ENCODE results near the gene PITPNB. TPM values are rescaled to one million over a fixed set of nuclear protein-coding genes. Genes with fewer than 3 reads are reported as not detected.

Gene PITPNB
- total RNA-seq, 2 donors from 2014 or later = 86.1 to 119 TPM

DNA sequence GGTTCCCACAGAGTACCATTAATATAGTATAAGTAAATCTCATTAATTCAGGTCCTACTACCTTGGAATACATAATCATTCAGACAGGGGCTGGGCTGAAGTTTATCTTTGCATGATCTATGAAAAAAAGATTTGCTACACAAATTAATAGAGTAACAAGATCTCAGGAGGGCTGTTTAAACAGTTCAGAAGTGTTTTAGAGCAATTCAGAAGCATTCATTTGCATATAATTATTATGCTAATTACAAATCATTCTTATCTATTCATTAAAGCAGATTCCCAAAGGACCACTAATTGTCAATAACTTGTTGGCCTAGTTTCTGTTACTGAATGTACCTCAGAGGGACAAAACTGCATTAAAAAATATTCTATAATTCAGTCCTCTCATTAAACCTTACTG, 40.5 kb downstream of the PITPNB start:
- Mint-ChIP-seq H3K27me3 (no peaks in the 10 kb centered on the region), H3K4me1 (peaks cover 24% of the 10 kb centered on the region), H3K9me3 (no peaks in the 10 kb centered on the region), H3K4me3 (no peak overlapping the region), H3K36me3 (ENCODE audit: low read depth) (peaks cover 81% of the 10 kb centered on the region), H3K27ac (no peak overlapping the region)
- ATAC-seq (replicated peaks) = no peak

GRCh38 chr22:27877501-27877900, 41.6 kb downstream of the PITPNB start:
- Mint-ChIP-seq H3K4me1 (peaks cover 24% of the 10 kb centered on the region), H3K9me3 (no peaks in the 10 kb centered on the region), H3K27ac (no peak overlapping the region), H3K36me3 (ENCODE audit: low read depth) (peaks cover 81% of the 10 kb centered on the region), H3K4me3 (no peak overlapping the region), H3K27me3 (no peaks in the 10 kb centered on the region)
- no peak for ATAC-seq (replicated peaks)

DNA sequence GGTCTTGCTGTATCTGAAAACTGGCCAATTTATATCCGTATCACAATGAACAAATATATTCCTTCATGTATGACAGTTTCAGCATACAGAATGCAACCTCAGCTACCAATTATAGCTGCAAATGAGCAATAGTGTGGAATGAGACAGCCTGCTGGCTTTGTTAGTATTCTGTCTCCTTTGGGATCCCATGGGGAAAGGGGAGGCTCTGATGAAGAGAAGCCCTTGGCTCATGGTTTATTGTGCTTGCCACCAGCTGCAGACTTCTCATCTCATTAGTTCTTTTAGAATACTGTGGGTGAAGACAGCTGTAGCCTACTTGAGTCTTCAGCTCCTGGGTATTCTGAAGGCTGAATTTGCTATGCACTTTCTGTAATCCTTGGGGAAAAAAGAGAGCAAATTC, 42.4 kb downstream of the PITPNB start:
- H3K27me3 Mint-ChIP-seq = no peaks in the 10 kb centered on the region
- peaks cover 83% of the 10 kb centered on the region for H3K36me3 Mint-ChIP-seq (ENCODE audit: low read depth)
- no peak overlapping the region for H3K27ac Mint-ChIP-seq
- ATAC-seq (replicated peaks) = no peak
- no peaks in the 10 kb centered on the region for H3K9me3 Mint-ChIP-seq
- H3K4me3 Mint-ChIP-seq = no peak overlapping the region
- peaks cover 24% of the 10 kb centered on the region for H3K4me1 Mint-ChIP-seq

DNA sequence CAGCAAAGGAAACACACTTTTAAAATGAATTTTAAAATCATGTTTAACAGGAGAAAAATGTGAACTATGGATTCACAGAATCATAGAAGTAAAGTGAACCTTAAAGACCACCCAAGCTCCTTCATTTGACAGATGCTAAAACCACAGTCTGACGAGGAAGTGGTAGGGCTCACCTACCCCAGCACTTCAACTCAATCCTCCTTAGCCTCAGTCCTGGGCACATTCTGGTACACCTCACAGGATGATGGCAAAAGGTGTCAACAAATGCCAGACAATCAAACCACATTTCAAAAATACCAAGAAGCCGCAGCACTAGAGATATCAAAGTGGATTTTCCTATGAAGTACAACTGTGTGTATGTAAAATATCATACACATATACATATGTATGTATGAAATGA, 43.1 kb downstream of the PITPNB start:
- H3K27me3 Mint-ChIP-seq = no peaks in the 10 kb centered on the region
- H3K27ac Mint-ChIP-seq = peak overlapping the region; percentile 47
- H3K4me1 Mint-ChIP-seq = peaks cover 22% of the 10 kb centered on the region
- no peaks in the 10 kb centered on the region for H3K9me3 Mint-ChIP-seq
- ATAC-seq (replicated peaks) = no peak
- no peak overlapping the region for H3K4me3 Mint-ChIP-seq
- peaks cover 87% of the 10 kb centered on the region for H3K36me3 Mint-ChIP-seq (ENCODE audit: low read depth)

- H3K27ac Mint-ChIP-seq = peak overlapping the region; percentile 47
Observed at GRCh38 chr22:27874764-27875163, 44.3 kb downstream of the PITPNB start.

GRCh38 chr22:27874185-27874584, 44.9 kb downstream of the PITPNB start:
- no peaks in the 10 kb centered on the region for H3K27me3 Mint-ChIP-seq
- H3K9me3 Mint-ChIP-seq = no peaks in the 10 kb centered on the region

More at GRCh38 chr22:27874764-27875163, 44.3 kb downstream of the PITPNB start:
- Mint-ChIP-seq H3K4me1 (peaks cover 18% of the 10 kb centered on the region), H3K9me3 (no peaks in the 10 kb centered on the region), H3K4me3 (no peak overlapping the region), H3K27me3 (no peaks in the 10 kb centered on the region), H3K36me3 (ENCODE audit: low read depth) (peaks cover 89% of the 10 kb centered on the region)
- ATAC-seq (replicated peaks) = peak; percentile 60

GRCh38 chr22:27873472-27873871, 45.6 kb downstream of the PITPNB start:
- peaks cover 23% of the 10 kb centered on the region for H3K4me1 Mint-ChIP-seq
- no peaks in the 10 kb centered on the region for H3K9me3 Mint-ChIP-seq
- H3K27me3 Mint-ChIP-seq = no peaks in the 10 kb centered on the region
- no peak overlapping the region for H3K4me3 Mint-ChIP-seq
- no peak for ATAC-seq (replicated peaks)
- no peak overlapping the region for H3K27ac Mint-ChIP-seq
- H3K36me3 Mint-ChIP-seq (ENCODE audit: low read depth) = peaks cover 100% of the 10 kb centered on the region

More at GRCh38 chr22:27874185-27874584, 44.9 kb downstream of the PITPNB start:
- H3K36me3 Mint-ChIP-seq (ENCODE audit: low read depth) = peaks cover 95% of the 10 kb centered on the region
- H3K27ac Mint-ChIP-seq = peak overlapping the region; percentile 47
- no peak for ATAC-seq (replicated peaks)
- no peak overlapping the region for H3K4me3 Mint-ChIP-seq
- H3K4me1 Mint-ChIP-seq = peaks cover 18% of the 10 kb centered on the region

GRCh38 chr22:27872488-27872887, 46.6 kb downstream of the PITPNB start:
- H3K27ac Mint-ChIP-seq = no peak overlapping the region
- no peak for ATAC-seq (replicated peaks)
- H3K36me3 Mint-ChIP-seq (ENCODE audit: low read depth) = peaks cover 100% of the 10 kb centered on the region
- no peaks in the 10 kb centered on the region for H3K27me3 Mint-ChIP-seq
- no peak overlapping the region for H3K4me3 Mint-ChIP-seq
- peaks cover 29% of the 10 kb centered on the region for H3K4me1 Mint-ChIP-seq
- H3K9me3 Mint-ChIP-seq = no peaks in the 10 kb centered on the region

DNA sequence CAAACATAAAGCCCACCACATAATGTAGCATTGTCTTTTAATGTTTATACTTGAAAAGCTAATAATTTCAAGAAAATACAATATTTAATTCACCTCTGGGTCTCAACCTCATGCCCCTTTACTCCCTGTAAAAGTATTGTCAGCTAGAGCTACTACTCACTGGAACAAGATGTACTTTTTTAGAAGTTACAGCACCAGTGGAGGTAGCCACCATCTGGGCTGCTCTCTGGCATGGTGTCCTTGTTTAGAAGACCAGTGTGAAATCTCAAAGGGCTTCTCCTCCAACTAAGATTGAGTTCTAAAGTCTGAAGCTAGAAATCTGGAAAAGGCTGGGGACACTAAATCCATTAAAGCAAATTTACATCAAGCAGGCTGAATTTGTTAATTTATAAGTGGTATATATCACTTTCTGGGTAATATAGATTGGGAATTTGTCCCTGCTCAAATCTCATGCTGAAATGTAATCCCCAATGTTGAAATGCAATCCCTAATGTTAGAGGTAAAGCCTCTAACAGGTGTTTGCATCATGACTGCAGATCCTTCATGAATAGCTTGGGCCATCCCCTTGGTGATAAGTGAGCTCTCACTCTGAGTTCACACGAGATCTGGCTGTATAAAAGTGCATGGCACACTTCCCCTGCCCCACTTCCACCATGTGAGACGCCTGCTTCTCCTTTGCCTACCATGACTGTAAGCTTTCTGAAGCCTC, 47.6 kb downstream of the PITPNB start:
- Mint-ChIP-seq H3K4me1 (peaks cover 35% of the 10 kb centered on the region), H3K9me3 (no peaks in the 10 kb centered on the region), H3K36me3 (ENCODE audit: low read depth) (peaks cover 98% of the 10 kb centered on the region), H3K4me3 (no peak overlapping the region), H3K27me3 (no peaks in the 10 kb centered on the region), H3K27ac (no peak overlapping the region)
- no peak for ATAC-seq (replicated peaks)

DNA sequence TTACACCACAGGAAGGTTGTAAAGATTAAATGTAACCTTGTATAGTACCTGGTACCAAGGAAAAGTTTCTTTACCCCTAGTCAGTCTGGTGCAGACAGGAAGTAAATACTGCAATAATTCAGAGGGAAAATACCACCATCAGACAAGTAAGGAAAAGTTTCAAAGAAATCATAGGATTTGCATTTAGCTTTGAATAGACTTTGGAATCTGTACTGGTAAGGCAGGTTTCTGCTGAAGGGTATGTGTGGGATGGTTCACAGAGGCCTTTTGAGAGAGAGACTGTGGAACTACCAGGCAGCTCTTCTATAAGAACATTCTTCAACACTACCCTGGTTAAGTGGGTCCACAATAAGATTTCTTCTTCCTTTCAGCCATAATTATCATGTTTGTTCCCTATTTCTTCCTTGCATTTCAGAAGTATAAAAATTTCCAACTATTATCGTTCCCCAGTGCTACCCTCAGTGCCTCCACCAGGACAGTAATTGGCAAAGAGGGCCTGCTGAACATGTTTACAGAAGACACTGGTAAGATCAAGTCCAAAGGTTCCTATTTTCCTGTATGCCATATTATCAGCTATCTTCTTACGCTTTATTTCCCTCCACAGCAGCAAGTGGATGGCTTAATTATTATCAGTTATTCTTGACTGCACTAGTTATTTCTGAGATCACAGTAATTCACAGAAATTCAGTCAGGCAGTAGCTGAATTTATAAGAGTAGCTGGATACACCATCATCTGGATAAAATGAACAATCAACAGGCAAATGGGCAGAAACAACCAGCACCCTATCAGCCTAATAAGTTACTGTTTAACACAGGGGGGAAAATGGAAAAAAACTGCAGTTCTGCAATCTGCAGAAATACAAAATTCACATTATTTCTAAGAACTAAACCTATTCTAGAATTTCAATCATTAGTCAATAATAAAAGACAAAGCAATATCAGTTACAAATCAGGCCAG, 48.5 kb downstream of the PITPNB start:
- H3K27ac Mint-ChIP-seq = peak overlapping the region; percentile 24
- H3K4me1 Mint-ChIP-seq = peaks cover 37% of the 10 kb centered on the region
- ATAC-seq (replicated peaks) = no peak
- H3K36me3 Mint-ChIP-seq (ENCODE audit: low read depth) = peaks cover 98% of the 10 kb centered on the region
- H3K27me3 Mint-ChIP-seq = no peaks in the 10 kb centered on the region
- no peaks in the 10 kb centered on the region for H3K9me3 Mint-ChIP-seq
- no peak overlapping the region for H3K4me3 Mint-ChIP-seq

DNA sequence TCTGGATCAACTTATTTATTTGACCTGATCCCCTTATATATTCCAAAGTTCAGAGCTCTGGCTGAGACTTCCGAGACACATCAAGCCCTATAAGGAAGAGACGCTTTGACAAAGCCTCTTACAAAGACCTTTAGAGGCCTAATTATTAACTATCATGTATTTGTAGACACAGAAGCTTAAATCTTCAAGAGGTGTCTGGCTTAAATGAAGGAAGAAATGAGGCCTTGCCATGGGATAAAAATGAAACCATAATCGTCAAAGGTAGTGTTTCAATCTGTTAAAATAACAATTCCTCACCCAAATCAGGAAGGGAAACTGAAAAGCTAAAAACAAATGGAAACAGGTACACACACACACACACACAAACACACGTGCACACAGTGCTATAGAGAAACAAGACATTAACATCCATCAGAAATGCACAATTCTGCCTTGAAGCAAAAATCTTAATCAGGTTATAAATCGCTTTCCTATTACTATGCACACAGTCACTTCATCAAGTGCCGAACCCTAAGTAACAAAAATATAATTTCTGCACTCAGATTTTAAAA, 50.2 kb downstream of the PITPNB start:
- peaks cover 96% of the 10 kb centered on the region for H3K36me3 Mint-ChIP-seq (ENCODE audit: low read depth)
- H3K4me1 Mint-ChIP-seq = peaks cover 29% of the 10 kb centered on the region
- ATAC-seq (replicated peaks) = no peak
- no peaks in the 10 kb centered on the region for H3K9me3 Mint-ChIP-seq
- H3K27me3 Mint-ChIP-seq = no peaks in the 10 kb centered on the region
- H3K27ac Mint-ChIP-seq = peak overlapping the region; percentile 71
- peak overlapping the region; percentile 39 for H3K4me3 Mint-ChIP-seq

- ATAC-seq (replicated peaks) = peak; percentile 76
- H3K36me3 Mint-ChIP-seq (ENCODE audit: low read depth) = peaks cover 96% of the 10 kb centered on the region
- no peaks in the 10 kb centered on the region for H3K27me3 Mint-ChIP-seq
Observed at GRCh38 chr22:27867953-27868731, 50.9 kb downstream of the PITPNB start.

GRCh38 chr22:27867085-27867952, 51.7 kb downstream of the PITPNB start:
- H3K36me3 Mint-ChIP-seq (ENCODE audit: low read depth) = peaks cover 96% of the 10 kb centered on the region
- peak; percentile 76 for ATAC-seq (replicated peaks)
- no peaks in the 10 kb centered on the region for H3K27me3 Mint-ChIP-seq
- H3K4me3 Mint-ChIP-seq = peak overlapping the region; percentile 39
- peaks cover 29% of the 10 kb centered on the region for H3K4me1 Mint-ChIP-seq
- peak overlapping the region; percentile 71 for H3K27ac Mint-ChIP-seq
- no peaks in the 10 kb centered on the region for H3K9me3 Mint-ChIP-seq

More at GRCh38 chr22:27867953-27868731, 50.9 kb downstream of the PITPNB start:
- no peaks in the 10 kb centered on the region for H3K9me3 Mint-ChIP-seq
- H3K4me1 Mint-ChIP-seq = peaks cover 29% of the 10 kb centered on the region
- peak overlapping the region; percentile 39 for H3K4me3 Mint-ChIP-seq
- H3K27ac Mint-ChIP-seq = peak overlapping the region; percentile 71

All from activated T-helper 17 cell treated with anti-CD3 and anti-CD28 coated beads, Interleukin-2, amount 50 U/mL, for 72 hours (primary cell).